CD4-positive, alpha-beta T cell treated with Interleukin-10 for 1 hour (primary cell): ENCODE results near the gene POLN.

Experiments
- DNase-seq: peaks from one replicate; pipeline ENCODE4 v3.0.0-alpha.2; 2020

POLN gene

DNA sequence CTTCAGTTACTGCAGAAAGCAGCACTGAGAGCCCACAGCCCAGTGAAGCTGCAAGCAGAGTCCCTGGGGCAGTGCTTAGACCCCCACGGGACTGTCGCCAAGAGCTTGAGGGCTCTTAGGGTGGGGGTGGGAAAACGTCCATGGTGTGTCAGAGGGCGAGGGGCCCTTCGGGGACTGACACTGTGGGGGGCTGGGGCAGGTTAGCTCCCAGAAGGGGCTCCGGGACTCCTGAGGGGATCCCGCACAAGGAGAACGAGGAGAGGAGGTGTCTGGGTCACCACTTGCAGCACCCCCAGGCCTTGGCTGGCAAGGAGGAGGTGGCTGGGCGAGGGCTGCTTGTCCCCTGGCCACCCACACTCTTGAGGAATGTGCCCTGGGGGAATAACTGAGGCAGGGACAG, 162.0 kb downstream of the POLN start:
- no peak for DNase-seq

DNA sequence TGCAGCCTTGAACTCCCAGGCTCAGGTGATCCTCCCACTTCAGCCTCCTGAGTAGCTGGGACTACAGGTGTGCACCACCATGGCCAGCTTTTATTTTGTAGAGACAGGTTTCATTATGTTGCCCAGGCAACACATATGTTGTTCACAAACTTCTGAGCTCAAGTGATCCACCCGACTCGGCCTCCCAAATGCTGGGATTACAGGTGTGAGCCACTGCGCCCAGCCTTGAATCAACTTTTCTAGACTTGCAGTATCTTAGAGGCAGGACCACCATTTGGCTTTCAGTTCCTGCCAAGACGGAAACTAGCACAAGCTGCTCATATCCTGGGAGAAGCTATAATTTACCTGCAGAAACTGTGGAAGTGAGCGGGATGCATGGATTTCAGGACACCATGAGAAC, 162.9 kb downstream of the POLN start:
- DNase-seq: no peak

DNA sequence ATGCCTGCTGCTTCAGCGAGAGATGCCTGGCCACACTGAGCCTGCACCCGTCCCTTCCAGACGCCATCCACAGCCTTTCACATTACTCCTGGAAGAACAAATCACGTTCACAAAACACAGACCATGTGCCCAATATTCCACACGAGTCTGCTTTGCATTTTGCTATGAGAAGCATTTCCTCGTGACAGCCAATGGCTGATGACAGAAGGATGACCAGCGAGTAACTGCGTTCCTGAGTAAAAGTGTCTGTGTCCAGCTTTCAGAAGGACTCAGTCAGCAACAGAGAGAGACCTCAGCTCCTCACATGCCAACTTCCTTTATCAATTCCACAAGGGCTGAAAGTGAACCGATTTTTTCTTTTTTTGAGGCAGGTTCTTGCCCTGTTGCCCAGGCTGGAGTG, 163.3 kb downstream of the POLN start:
- DNase-seq: no peak

DNA sequence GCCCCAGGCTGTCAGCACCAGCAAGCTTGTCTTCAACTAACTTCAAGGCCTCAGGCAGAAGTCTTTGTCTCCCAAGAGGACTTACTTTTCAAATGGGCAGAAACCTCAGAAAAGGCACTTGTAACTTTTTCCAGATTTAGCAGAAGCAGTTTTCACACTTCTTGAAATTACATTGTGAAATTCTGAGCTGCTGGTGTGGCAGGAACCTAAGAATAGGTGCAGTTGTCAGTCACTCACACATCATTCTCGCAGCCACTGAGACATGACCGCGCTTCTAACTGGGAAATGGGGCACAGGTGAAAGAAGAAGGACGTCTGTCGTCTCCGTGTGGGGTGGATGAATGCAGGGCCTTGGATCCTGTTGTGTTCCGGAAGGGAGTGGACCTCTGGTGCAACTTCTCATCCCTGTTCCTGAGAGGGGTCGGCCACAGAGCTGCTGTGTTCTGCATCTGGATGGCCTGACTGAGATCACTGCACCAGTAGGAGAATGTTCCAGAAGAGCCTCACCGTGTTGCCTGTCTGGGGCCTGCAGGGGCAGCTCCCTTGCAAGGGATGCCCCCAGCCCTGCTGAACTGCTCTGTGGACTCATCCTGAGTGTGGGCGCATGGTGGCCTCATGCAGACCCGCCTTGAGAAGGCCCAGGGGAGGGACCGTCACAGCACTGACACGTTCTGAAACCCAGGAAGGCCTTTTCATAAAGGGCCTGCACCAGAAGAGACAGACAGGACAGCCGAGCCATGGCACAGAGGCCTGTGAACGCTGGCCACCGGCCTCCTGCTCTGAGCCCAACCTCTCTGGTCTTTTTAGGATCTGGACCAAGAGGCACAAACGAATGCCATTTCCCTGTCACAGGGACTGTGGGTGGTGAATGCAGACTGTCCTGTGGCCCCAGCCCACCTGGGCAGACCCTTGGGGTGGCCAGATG, 164.1 kb downstream of the POLN start:
- DNase-seq: no peak

DNA sequence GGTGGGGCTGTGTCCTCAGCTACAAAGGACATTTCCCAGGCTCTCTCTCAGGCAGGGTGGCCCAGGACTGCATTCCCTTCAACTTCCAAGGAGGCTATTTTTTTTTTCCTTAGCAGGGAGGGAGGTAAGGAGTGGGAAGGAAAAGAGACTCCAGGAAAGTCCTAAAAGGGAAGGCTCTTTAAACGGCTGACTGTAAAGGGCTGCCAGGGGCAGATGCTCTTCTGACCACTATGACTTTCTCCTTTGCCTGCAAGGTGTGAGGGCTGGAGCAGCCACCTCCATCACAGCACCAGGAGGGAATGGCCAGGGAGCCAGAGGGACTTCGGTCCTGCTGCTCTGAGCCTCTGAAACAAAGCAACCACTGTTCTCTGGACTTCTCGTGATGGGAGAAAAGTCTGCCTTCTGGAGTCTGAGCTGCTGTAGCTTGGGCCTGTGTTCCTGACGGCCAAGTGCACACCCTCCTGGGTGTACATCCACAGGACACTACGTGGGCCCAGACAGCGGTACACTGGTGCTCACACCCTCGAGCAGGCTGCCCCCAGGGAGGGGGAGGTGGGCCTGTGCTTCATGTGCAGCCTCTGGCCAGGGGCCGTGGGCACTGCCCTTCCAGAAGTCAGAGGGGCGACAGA, 164.9 kb downstream of the POLN start:
- DNase-seq: no peak

DNA sequence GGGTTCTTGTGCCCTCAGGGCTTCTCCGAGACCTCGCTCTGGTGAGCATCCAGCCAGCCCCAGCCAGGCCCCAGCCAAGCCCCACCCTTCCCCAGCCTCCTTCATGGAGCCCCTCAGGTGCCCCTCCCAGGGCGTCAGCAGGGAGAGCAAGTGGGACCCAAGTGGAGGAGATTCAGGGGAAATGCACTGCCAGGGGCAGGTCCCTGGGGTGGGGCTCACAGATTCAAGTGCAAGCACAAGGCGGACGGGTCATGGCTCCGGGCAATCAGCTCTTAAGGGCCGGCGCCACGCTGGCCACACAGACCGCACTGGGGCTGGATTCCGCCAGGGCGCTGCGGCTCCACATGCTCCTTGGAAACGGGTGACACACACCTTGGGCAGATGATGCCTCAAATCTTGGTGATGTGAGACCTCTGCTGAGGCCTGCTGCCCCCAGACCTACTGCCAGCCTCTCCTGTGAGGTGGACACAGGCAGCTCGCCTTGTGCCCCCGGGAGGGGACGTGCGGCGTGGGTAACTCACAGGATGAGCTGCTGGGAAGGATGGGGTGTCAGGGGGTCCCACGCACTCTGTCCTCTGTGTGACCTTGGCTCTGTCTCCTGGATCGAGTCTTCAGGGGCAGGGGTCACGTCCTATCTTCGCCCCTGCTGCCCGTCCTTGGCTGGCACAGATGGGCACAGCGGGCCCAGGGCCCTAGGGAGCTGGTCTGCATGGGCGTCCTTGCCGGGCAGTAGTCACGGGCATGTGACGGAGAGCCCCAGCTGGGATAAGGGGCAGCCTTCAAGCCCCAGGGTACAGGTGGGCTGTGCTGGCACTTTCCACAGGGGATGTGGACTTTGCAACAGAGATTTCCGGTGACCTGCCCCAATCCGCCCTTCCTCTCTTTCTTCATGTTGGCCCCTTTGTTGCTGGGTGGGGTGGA, 165.7 kb downstream of the POLN start:
- DNase-seq: no peak

DNA sequence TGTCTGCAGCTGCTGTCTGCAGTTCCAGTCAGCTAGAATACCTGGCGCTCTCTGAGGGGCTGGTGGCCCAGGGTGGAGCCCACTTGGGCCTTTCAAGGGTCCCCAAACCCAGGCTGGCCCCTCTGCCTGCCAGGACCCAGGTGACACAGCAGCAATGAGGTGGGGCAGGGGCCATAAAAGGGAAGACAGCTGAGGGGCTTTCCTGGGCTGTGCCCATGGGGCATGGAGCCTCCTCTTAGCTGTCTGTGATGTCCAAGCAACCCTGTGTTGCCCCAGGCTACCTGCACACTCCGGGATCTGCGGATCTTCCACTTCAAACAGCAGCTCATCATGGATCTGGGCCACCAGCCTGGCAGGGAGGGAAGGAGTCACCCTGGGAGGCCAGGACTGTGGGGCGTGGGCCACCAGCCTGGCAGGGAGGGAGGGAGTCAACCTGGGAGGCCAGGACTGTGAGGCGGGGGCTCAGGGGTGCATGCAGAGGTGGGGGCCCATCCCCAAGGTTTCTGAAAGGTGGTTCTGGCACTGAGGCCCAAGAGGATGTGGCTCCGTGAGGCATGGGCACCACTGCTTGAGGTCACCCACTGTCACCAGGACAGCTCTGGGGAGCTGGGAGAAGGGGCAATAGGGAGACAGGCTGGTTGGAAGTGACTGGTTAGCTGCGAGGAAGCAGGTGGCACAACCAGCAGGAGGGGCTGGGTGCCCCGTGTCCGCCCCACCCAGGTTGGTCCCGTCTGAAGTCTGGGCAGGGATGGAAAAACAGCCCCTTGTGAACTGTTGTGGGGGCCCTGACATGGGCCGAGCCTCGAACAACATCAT, 166.5 kb downstream of the POLN start:
- DNase-seq: no peak

DNA sequence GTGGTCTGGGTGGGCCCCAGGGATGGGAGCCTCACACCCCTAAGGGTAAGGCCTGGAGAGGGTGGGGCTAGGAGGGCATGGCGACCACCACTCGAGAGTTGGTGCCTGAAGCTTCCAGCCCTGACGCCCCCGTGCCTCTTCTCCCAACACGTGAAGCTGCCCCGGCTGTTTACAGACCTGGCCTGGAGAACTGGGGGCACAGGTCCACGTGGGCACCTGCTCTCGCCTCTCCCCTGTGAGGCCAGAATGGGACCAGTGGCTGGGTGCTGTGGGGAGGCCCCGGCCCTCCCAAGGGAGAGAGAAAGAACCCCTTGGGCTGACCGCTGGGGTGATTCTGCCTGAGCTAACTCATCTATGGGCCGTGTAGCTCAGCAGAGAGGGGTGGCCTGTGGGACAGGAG, 167.3 kb downstream of the POLN start:
- no peak for DNase-seq

DNA sequence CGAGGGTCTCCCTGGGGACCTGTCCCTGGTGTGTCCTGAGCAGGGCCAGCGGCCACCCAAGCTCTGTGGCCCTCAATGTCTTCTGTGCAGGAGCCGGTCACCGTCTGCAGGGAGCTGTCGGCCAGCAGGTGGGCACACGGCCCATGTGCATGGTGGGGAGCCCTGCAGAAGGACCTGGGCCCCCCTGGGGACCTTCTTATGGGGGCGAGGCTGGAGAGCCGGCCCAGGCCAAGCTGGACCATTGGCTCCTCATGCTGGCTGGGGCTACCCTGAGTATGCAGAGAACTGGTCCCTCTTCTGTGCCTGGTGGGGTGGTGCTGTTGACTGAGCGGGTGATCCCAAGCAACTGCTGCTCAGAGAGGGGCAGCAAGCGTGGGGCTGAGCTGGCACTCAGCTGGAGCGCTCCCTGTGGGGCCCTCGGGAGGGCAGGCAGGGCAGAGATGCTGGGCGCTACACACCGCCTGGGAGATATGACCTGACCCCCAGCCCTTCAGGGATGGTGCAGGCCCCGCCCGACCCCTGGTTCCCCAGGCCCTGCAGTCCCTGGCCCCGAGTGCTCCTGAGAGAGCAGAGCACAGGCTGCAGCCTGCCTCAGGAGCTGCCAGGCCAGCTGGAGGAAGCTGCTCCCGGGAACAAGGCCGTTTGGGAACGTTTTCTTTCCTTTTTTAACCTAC, 168.0 kb downstream of the POLN start:
- no peak for DNase-seq

DNA sequence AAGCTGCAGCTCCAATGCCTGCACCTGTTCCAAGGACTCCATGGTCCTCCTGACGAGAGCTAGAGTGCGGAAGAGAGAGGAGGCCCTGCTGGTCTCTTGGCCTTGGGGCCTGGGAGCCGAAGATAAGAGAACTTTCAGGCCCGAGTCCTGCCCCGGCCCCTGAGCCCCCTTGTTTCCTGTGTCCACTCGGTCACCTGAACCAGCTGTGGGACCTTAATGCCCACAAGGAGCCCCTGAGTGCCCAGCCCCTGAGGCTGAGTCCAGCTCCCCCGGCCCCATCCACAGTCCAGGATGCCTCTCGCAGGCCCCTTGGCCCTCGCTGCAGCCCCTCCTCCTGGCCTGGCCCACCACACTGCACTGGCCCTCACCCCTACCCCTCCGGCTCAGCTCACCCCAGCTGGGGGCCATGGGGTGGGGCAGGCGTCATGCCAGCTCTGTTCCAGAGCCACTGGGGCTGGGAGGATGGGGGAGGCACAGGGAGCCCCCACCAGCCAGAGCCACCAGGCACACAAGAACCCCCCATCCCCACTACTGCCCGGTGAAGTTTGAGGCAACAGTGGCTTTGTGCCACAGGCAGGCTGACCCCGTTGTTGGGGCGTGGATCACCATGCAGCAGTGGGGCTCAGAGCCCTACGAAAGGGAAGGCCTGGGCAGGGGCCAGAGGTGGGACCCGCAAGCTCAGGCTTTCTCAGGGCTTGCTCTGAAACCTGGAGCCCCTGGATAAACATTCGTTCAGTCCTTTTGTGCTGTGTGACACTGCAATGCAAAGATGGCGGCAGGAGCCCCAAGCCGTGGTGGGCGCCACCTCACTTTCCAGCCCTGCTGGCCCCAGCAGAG, 168.7 kb downstream of the POLN start:
- DNase-seq: no peak

DNA sequence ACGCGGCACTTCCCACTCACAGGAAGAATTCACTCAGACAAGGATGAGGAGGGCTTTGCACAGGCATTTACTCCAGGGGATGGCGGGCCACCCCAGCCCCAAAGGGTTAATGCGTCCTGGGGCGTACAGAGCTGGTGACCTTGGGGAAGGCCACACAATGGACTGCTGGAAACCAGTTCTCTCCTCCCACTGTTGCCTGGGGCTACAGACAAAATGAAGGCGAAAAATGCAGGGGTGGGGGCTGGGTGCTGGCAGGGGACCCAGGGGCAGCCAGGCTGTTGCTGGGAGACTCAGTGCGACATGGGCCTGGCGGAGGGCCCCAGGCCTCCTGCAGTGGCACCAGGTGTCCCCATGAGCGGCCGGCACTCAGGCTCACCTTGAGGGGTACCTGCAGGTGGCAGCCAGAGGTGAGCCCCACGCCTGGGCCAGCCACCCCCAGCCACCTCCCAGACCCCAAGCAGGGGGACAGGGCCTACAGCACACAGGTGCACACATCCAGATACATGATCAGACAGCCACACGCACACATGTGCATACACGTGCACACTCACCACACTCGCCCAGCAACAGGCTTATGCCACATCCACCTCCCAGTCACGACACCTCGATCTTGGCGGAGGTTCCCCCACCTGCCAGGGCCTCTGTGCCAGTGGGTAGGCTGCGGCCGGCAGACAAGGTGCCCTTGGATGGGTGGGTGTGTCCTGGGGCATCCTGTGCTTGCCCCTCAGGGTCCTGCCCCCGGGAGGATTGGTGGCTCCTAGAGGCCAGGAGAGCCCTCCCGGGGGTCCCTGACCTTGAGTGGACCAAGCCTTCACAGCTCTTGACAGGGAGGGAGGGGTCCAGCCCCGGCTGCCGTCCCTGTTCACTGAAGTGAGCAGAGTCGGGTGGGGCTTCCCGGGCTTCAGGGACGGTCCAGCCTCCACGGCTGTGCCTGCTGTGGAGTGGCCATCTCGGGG, 169.7 kb downstream of the POLN start:
- no peak for DNase-seq

DNA sequence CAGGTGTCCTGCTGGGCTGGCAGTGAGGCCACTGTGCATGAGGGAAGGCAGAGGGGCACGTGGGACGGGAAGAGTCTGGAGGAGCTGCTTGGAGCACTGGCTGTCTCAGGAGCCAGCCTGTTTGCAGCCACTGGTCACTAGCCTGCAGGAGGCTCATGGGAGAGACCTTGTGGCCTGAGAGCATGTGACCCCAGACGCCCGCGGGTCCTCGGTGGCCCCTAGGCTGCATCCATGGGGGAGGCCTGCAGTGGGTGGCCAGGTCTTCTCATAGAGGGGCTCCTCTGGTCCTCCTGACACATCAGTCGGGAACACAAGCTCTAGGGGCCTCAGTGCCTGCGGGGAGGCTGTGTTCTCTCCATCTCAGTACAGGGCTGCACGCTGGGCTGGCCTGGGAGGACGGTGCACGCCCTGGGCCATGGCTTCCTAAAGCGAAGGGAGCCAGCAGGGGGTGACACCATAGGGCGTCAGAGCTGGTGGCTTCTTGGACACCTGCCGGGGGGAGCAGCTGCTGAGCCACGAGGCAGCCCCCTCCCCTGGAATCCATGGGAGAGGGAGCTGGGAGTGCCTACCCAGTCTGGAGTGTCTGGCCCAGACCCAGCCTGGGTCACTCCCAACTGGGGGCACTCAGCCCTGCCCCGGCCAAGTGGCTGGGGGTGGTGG, 170.5 kb downstream of the POLN start:
- DNase-seq: no peak

DNA sequence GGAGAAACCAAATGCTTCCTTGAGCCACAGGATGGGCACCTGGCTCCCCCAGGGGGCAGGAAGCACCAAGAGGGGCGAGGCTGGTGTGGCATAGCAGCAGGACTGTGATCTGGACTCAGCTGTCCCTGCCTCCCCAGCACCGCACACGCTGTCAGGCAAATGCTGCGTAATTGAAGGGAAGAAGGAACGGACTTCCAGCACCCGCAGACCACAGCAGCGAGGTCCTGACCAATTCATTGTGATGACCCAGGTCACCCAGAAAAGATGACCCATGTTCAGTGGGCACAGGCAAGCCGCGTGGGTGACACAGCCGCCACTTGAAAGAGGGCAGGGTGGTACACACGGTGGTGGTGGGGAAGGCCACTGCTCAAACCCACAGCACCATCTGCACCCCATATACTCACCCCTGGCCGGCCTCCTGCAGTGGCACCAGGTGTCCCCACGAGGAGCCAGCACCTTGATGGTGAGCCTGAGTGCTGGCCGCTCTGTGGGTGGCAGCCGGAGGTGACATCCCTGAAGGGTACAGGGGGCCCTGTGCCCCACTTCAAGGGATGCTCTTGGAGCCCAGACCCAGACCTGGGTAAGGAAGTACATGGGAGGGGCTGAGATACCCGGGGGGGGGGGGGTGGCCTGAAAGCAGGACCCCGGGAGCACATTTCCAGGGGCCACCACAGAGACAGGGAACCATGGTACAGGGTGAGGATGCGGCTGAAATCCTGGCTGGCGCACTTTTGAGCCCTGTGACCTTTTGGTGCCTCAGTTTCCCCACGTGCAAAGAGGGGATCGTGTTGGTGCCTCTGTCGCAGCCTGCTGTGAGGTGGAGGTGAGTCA, 171.3 kb downstream of the POLN start:
- DNase-seq: no peak

DNA sequence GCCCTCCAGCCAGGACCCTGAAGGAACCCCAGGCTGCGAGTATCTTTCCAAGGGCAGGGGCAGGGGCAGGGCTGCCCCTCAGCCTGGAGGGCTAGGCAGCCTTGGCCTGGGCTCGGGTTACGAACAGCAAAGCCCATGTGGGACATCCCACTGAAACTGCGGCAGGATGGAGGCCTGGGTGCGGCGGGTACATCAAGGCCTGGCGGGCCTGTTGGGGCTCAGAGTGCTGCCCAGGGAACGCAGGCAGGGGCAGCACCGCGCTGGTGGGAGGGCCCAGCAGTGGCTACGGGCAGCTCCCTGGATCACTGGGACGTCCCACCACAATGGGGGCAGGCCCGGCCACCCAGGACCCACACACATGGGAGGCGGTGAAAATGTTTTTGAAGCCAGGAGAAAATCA, 171.9 kb downstream of the POLN start:
- no peak for DNase-seq

DNA sequence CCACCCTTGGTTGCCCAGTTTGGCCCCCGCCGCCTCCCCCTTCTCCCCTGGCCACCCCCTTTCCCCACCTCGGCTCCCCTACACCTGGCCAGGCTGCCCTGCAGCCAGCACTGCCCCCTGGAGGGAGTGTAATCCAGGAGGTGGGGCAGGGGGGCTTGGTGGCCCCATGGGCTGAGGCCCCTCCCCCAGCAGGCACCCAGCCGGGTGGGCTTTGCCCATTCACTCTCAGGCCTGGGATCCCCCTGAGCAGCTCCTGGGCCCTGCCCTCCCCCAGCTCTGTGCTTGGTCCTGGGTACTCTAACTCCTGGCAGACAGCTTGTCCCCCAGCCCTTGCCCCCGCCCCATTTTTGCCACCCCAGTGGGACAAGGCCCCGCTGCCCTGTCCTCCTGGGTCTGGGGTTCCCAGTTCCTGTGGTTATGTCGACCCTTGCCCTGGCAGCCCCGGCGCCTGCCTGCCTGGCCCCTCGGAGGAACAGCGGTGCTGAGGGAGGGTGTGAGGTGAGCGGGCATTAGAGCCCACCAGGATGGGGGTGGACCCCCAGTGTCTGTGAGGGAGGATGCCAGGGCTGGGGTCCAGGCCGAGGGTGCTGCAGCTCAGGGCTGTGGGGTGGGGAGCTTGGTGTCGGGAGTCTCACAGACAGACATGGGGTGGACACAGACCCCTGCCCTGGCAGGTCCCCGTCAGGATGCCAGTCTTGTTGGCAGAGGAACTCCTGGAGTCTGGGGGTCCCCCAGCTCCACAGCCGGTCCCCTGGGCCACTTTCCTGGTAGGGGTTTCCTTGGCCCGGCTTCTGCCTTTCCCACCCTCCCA, 172.6 kb downstream of the POLN start:
- no peak for DNase-seq

DNA sequence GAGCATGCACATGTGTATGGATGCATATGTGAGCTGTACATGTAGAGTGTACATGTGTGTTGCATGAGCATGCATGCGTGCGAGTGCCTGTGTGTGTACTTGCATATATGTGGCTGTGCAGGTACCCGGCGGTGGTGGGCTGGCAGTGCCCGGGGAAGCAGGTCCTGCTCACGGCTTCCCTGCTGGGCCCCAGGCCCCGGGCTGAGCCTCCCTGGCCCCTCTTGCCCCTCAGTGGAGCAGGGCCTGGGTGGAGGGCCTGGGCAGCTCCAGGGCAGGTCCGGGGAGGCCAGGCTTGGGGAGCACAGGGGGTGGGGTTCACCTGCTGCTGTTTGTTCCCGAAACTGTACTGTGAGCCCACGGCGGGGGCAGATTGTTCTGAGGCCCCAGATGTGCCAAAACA, 173.4 kb downstream of the POLN start:
- no peak for DNase-seq

DNA sequence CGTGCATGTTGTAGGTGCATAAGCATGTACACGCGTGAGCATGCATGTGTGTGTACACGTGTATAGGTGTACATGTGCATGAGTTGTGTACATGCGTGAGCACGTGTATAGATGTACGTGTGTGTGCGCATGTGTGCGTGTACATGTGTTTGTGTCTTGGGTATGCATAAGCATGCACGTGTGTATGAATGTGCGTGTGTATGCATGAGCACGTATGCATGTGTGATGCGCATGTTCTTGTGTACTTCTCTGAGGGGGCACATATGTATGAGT, 173.8 kb downstream of the POLN start:
- DNase-seq: no peak
